Stimulated activated naive B cell treated with anti-CD40 and anti-IgM and Interleukin-4, amounts not matched to agents 10 μg/mL and 1 μg/mL and 100 μg/mL, for 72 hours (primary cell): ENCODE data around the gene MITD1.

Experiments
- ATAC-seq, 2 donors: fragments of 150-1000 bp; cut with Tn5 transposase; replicated peaks; 2 replicates each; pipeline ENCODE4 v1.10.0; 2021; ENCODE audit warnings: moderate library complexity in 1 of 2
- DNase-seq: peaks from one replicate; pipeline ENCODE4 v3.0.0; 2021
- H3K27ac Mint-ChIP-seq: one replicate; pipeline ENCODE4 v1.8.0; 2022; ENCODE audit warnings: mild to moderate bottlenecking, mixed read lengths
- H3K27me3 Mint-ChIP-seq, 2 donors: one replicate each; pipeline ENCODE4 v1.8.0; 2022; ENCODE audit warnings: mixed read lengths in 2 of 2
- H3K36me3 Mint-ChIP-seq, 2 donors: one replicate each; pipeline ENCODE4 v1.8.0; 2022; ENCODE audit warnings: mixed read lengths in 2 of 2, mild to moderate bottlenecking in 1 of 2
- H3K4me1 Mint-ChIP-seq, 2 donors: one replicate each; pipeline ENCODE4 v1.8.0; 2022; ENCODE audit warnings: mixed read lengths in 2 of 2, mild to moderate bottlenecking in 1 of 2
- H3K4me3 Mint-ChIP-seq, 2 donors: one replicate each; pipeline ENCODE4 v1.8.0; 2022; ENCODE audit warnings: mild to moderate bottlenecking in 2 of 2, mixed read lengths in 2 of 2, moderate library complexity in 1 of 2
- H3K9me3 Mint-ChIP-seq, 2 donors: one replicate each; pipeline ENCODE4 v1.8.0; 2022; ENCODE audit warnings: mixed read lengths in 2 of 2, mild to moderate bottlenecking in 1 of 2

The MITD1 gene

GRCh38 chr2:99181624-99182000 lies 754 bp upstream of the MITD1 start:
- DNase-seq (no peak), ATAC-seq (no peak)
- H3K4me1 Mint-ChIP-seq, result peaks cover 25 to 46% of the 10 kb centered on the region in 2 donors
- peak overlapping the region; percentile 99 to 100 for H3K4me3 Mint-ChIP-seq
- no peaks in the 10 kb centered on the region for H3K27me3 Mint-ChIP-seq
- peaks cover 17 to 26% of the 10 kb centered on the region in 2 donors for H3K36me3 Mint-ChIP-seq
- H3K27ac Mint-ChIP-seq, result no peak overlapping the region
- H3K9me3 Mint-ChIP-seq, result no peaks in the 10 kb centered on the region

GRCh38 chr2:99171377-99172140 lies 9.3 kb downstream of the MITD1 start:
- peak overlapping the region; percentile 25 for H3K27ac Mint-ChIP-seq
- no peaks in the 10 kb centered on the region for H3K27me3 Mint-ChIP-seq
- DNase-seq (no peak), ATAC-seq (no peak)
- no peak overlapping the region for H3K4me3 Mint-ChIP-seq
- peaks cover 12 to 28% of the 10 kb centered on the region in 2 donors for H3K4me1 Mint-ChIP-seq
- peaks cover 13 to 50% of the 10 kb centered on the region in 2 donors for H3K36me3 Mint-ChIP-seq
- no peaks in the 10 kb centered on the region for H3K9me3 Mint-ChIP-seq

GRCh38 chr2:99169534-99169933 lies 11.3 kb downstream of the MITD1 start:
- peaks cover 17 to 48% of the 10 kb centered on the region in 2 donors for H3K36me3 Mint-ChIP-seq
- peak; percentile 48 to 68 for ATAC-seq
- no peak for DNase-seq
- H3K27me3 Mint-ChIP-seq, result no peaks in the 10 kb centered on the region
- H3K4me3 Mint-ChIP-seq, result no peak overlapping the region
- no peaks in the 10 kb centered on the region for H3K9me3 Mint-ChIP-seq
- H3K27ac Mint-ChIP-seq, result no peak overlapping the region
- H3K4me1 Mint-ChIP-seq, result peaks cover 7 to 13% of the 10 kb centered on the region in 2 donors

GRCh38 chr2:99166218-99166617 lies 14.6 kb downstream of the MITD1 start:
- no peak overlapping the region for H3K27ac Mint-ChIP-seq
- no peak overlapping the region for H3K4me3 Mint-ChIP-seq
- no peaks in the 10 kb centered on the region for H3K9me3 Mint-ChIP-seq
- DNase-seq (no peak), ATAC-seq (peak in 1 of 2 donors; percentile 31)
- H3K27me3 Mint-ChIP-seq, result no peaks in the 10 kb centered on the region
- peaks cover 0 to 2% of the 10 kb centered on the region in 2 donors for H3K4me1 Mint-ChIP-seq
- peaks cover 20 to 42% of the 10 kb centered on the region in 2 donors for H3K36me3 Mint-ChIP-seq

- H3K27me3 Mint-ChIP-seq, result no peaks in the 10 kb centered on the region
- H3K4me1 Mint-ChIP-seq, result peaks cover 32 to 40% of the 10 kb centered on the region in 2 donors
- no peaks in the 10 kb centered on the region for H3K9me3 Mint-ChIP-seq
- ATAC-seq, result no peak
- H3K4me3 Mint-ChIP-seq, result no peak overlapping the region
- no peak for DNase-seq
- H3K27ac Mint-ChIP-seq, result peak overlapping the region; percentile 94
- H3K36me3 Mint-ChIP-seq, result peaks cover 26 to 41% of the 10 kb centered on the region in 2 donors
These were observed 21.3 kb downstream of the MITD1 start for GRCh38 chr2:99159594-99159993.

DNA sequence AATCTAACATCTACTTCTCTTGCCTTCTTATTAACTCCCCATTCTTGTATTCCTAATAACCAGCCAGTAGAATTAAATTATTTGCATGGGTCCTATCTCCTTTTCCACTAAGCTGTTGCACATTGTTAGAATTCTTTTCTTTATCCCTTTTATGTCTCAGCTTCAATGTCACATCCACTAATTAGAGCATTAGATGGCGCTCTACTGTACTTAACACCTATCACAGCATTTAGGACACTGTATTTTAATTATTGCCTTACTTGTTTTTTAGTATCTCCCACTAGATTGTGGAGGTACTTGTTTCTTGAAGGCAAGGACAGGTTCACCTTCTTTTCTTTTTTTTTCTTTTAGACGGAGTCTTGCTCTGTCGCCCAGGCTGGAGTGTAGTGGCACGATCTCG lies 22.3 kb downstream of the MITD1 start:
- no peak for ATAC-seq
- no peak for DNase-seq
- Mint-ChIP-seq H3K4me1 (peaks cover 36 to 40% of the 10 kb centered on the region in 2 donors), H3K36me3 (peaks cover 25 to 37% of the 10 kb centered on the region in 2 donors), H3K9me3 (no peaks in the 10 kb centered on the region), H3K27me3 (no peaks in the 10 kb centered on the region), H3K27ac (peak overlapping the region; percentile 43), H3K4me3 (no peak overlapping the region)

DNA sequence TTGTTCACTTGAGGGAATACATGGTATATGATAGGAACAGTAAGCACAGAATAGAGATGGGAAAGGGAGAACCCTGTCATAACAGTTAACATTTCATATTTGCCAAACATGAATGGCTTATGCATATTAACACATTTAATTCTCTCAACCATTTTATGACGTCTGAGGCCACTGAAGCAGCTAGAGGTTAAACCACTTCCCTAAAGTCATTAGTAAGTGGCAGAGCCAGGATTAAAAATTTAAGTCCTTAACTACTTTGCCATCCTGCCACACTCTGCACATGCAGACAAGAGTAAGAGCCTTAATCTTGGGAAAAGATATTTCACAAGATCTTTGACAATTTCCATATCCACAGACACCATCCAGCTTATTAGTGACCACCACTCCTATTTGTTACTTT lies 24.0 kb downstream of the MITD1 start:
- peaks cover 36 to 40% of the 10 kb centered on the region in 2 donors for H3K4me1 Mint-ChIP-seq
- H3K4me3 Mint-ChIP-seq, result peak overlapping the region; percentile 18 to 21
- ATAC-seq, result peak; percentile 42 to 49
- H3K27me3 Mint-ChIP-seq, result no peaks in the 10 kb centered on the region
- H3K27ac Mint-ChIP-seq, result peak overlapping the region; percentile 59
- peaks cover 22 to 35% of the 10 kb centered on the region in 2 donors for H3K36me3 Mint-ChIP-seq
- DNase-seq, result no peak
- H3K9me3 Mint-ChIP-seq, result no peaks in the 10 kb centered on the region

- Mint-ChIP-seq H3K9me3 (no peaks in the 10 kb centered on the region), H3K27me3 (no peaks in the 10 kb centered on the region), H3K27ac (peak within 1 kb of the TSS; percentile 95), H3K4me1 (peaks cover 39 to 42% of the 10 kb centered on the region in 2 donors), H3K4me3 (no peak within 1 kb of the TSS), H3K36me3 (peaks cover 20 to 34% of the 10 kb centered on the region in 2 donors)
- DNase-seq, result peak; percentile 92
- peak; percentile 89 to 92 for ATAC-seq
These were observed 26.0 kb downstream of the MITD1 start, which contains the start of the genes LIPT1 and TSGA10 for GRCh38 chr2:99154643-99155536. LIPT1 (plus strand) TSS chr2:99154967; CDS start chr2:99161958, 6,991 bp downstream. TSGA10 (minus strand) TSS chr2:99154942; CDS start chr2:99109439, 45,503 bp downstream.

DNA sequence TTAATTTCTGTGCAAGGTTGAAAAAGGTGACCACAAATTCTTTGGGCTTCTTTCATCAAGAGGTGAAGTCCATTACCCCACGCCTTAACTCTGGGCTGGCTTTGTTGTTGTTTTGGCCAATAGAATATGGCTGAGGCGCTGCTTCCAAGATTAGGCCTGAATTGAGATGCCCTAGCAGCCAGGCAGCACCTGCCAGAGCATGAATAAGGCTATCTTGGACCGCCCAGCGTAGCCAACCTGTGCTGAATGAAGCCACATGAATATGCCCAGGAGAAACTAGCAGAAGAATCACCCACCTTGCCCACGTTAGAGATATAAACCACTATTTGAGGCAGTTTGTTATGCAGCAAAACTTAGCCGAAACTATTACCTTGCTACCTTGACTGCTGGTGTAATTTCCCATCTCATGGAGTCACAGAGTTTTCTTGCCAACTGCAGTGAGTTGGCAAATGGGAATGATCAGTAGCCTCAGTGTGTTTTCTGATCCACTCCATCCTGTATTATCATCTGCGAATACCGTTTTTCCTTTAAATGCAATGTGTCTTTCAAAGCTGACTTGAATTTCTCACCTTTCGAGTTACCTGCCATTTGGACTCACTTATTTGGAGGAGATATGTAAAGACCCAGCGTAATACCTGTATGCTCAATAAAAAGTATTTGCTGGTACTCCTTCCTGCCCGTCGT lies 26.8 kb downstream of the MITD1 start:
- H3K27ac Mint-ChIP-seq, result peak overlapping the region; percentile 95
- H3K27me3 Mint-ChIP-seq, result no peaks in the 10 kb centered on the region
- peaks cover 31 to 34% of the 10 kb centered on the region in 2 donors for H3K4me1 Mint-ChIP-seq
- no peak for ATAC-seq
- H3K4me3 Mint-ChIP-seq, result no peak overlapping the region
- no peaks in the 10 kb centered on the region for H3K9me3 Mint-ChIP-seq
- H3K36me3 Mint-ChIP-seq, result peaks cover 18 to 29% of the 10 kb centered on the region in 2 donors
- DNase-seq, result no peak

- ATAC-seq (no peak), DNase-seq (no peak)
- Mint-ChIP-seq H3K36me3 (peaks cover 10 to 20% of the 10 kb centered on the region in 2 donors), H3K27ac (no peak overlapping the region), H3K4me3 (no peak overlapping the region), H3K4me1 (peaks cover 25 to 27% of the 10 kb centered on the region in 2 donors), H3K27me3 (no peaks in the 10 kb centered on the region), H3K9me3 (no peaks in the 10 kb centered on the region)
These were observed 28.5 kb downstream of the MITD1 start for GRCh38 chr2:99152199-99152895.

DNA sequence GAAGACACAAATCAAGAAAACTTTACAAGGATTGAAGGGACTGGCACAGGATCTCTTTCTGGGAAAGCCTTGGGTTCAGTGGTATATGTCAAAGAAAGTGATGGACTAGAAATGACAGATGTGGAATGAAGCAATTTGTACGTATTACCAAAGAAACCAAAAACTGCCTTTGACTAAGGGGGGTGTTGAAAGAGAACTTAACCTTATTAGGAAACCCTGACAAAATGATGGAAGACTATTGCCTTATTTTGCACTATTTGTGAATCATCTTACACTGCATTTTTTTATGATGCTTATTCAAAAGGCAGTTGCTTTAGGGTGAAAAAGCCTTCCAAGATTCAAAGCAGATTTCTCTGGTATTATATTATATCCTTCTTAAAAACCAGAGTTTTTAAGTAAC lies 30.2 kb downstream of the MITD1 start:
- H3K4me1 Mint-ChIP-seq, result peaks cover 11% of the 10 kb centered on the region in 2 donors
- no peak overlapping the region for H3K27ac Mint-ChIP-seq
- no peaks in the 10 kb centered on the region for H3K27me3 Mint-ChIP-seq
- H3K9me3 Mint-ChIP-seq, result no peaks in the 10 kb centered on the region
- DNase-seq (no peak), ATAC-seq (no peak)
- H3K4me3 Mint-ChIP-seq, result no peak overlapping the region
- peaks cover 9 to 17% of the 10 kb centered on the region in 2 donors for H3K36me3 Mint-ChIP-seq

GRCh38 chr2:99141110-99142108 lies 39.4 kb downstream of the MITD1 start, which contains the start of gene C2orf15:
C2orf15 (plus strand) TSS chr2:99141707; CDS start chr2:99150559, 8,852 bp downstream.
- peaks cover 2 to 8% of the 10 kb centered on the region in 2 donors for H3K36me3 Mint-ChIP-seq
- peak within 1 kb of the TSS; percentile 97 to 99 for H3K4me3 Mint-ChIP-seq
- DNase-seq, result peak; percentile 97
- H3K4me1 Mint-ChIP-seq, result peaks cover 8 to 16% of the 10 kb centered on the region in 2 donors
- H3K9me3 Mint-ChIP-seq, result no peaks in the 10 kb centered on the region
- no peaks in the 10 kb centered on the region for H3K27me3 Mint-ChIP-seq
- ATAC-seq, result peak; percentile 90 to 92
- peak within 1 kb of the TSS; percentile 91 for H3K27ac Mint-ChIP-seq

- peak; percentile 37 to 41 for ATAC-seq
- Mint-ChIP-seq H3K27ac (peak overlapping the region; percentile 91), H3K27me3 (no peaks in the 10 kb centered on the region)
These were observed 40.1 kb downstream of the MITD1 start for GRCh38 chr2:99140860-99141109.

More at GRCh38 chr2:99140860-99141109, 40.1 kb downstream of the MITD1 start:
- Mint-ChIP-seq H3K4me1 (peaks cover 8 to 16% of the 10 kb centered on the region in 2 donors), H3K4me3 (peak overlapping the region; percentile 97 to 99), H3K36me3 (peaks cover 2 to 8% of the 10 kb centered on the region in 2 donors), H3K9me3 (no peaks in the 10 kb centered on the region)
- DNase-seq, result no peak
